Panc1 (cell line): ENCODE measurements around the gene MRPL43. TPM values are rescaled to one million over a fixed set of nuclear protein-coding genes. Genes with fewer than 3 reads are reported as not detected.

Source experiments
- ATAC-seq: fragments of 200-7000 bp; cut with Tn5 transposase; 2 replicates; pipeline ENCODE4 v1.9.1; 2020; ENCODE audit warnings: mild to moderate bottlenecking, moderate library complexity
- BruUV-seq: library from RNA; stranded (reverse); fragments of 400-500 nt; replicated peaks from 2 replicates; lab custom pipeline; 2021; lab: Mats Ljungman, UMichigan
- CTCF ChIA-PET: fragments of 300-600 bp; sonication (Branson Sonifier 250); formaldehyde crosslinking; loops from one replicate; lab custom pipeline; 2022; ENCODE audit warnings: antibody characterized with exemption; lab: Charles Lee
- POLR2A ChIA-PET: fragments of 300-600 bp; sonication (Branson Sonifier 250); formaldehyde crosslinking; loops from one replicate; lab custom pipeline; 2022; ENCODE audit warnings: antibody characterized with exemption; lab: Charles Lee
- DNase-seq: peaks from one replicate; pipeline ENCODE4 v3.0.0-alpha.2; 2010; ENCODE audit warnings: low read depth, low spot score
- H3K27ac ChIP-seq: 2 replicates; pipeline ENCODE4 v1.5.1; 2011; ENCODE audit warnings: mild to moderate bottlenecking, low read length, inconsistent platforms
- H3K27me3 ChIP-seq: fragments of 200-500 bp; sonication (Bioruptor generic); 2 replicates; pipeline ENCODE4 v1.6.0; 2014; ENCODE audit warnings: low read length, inconsistent platforms; ENCODE audit not compliant: control insufficient read depth, insufficient read depth
- H3K36me3 ChIP-seq: fragments of 200-500 bp; sonication (Bioruptor generic); 2 replicates; pipeline ENCODE4 v1.5.1; 2014; ENCODE audit warnings: inconsistent platforms, mild to moderate bottlenecking, low read length, moderate library complexity; ENCODE audit not compliant: control insufficient read depth, insufficient read depth
- H3K4me1 ChIP-seq: 2 replicates; pipeline ENCODE4 v1.5.1; 2011; ENCODE audit warnings: inconsistent platforms, mild to moderate bottlenecking, low read length, moderate library complexity; ENCODE audit not compliant: control insufficient read depth, insufficient read depth
- H3K4me3 ChIP-seq, 2 experiments: 2 replicates each; pipeline ENCODE4 v1.5.1; 2011 to 2012; ENCODE audit warnings: low read depth in 2 of 2, low read length in 2 of 2, mild to moderate bottlenecking in 2 of 2, inconsistent platforms in 1 of 2, moderate library complexity in 1 of 2
- H3K9me3 ChIP-seq: fragments of 200-500 bp; sonication (Bioruptor generic); 2 replicates; pipeline ENCODE4 v1.5.1; 2014; ENCODE audit warnings: low read depth, mild to moderate bottlenecking, inconsistent platforms, low read length, moderate library complexity; ENCODE audit not compliant: control insufficient read depth, insufficient read depth
- CTCF ChIP-seq: fragments of 450-650 bp; IDR thresholded peaks from 2 replicates; pipeline ENCODE4 v1.5.1; 2017; ENCODE audit warnings: mild to moderate bottlenecking
- POLR2AphosphoS5 ChIP-seq: IDR thresholded peaks from 2 replicates; pipeline ENCODE4 v1.6.1; 2012; ENCODE audit warnings: mild to moderate bottlenecking, low read depth, low read length, moderate library complexity
- REST ChIP-seq, 2 experiments: IDR thresholded peaks; 2 replicates each; pipeline ENCODE4 v1.6.1; 2011 to 2012; ENCODE audit warnings: low read depth in 2 of 2, control low read depth in 1 of 2, low read length in 1 of 2, mild to moderate bottlenecking in 1 of 2, moderate library complexity in 1 of 2; ENCODE audit not compliant: insufficient read depth in 1 of 2
- SIN3A ChIP-seq: IDR thresholded peaks from 2 replicates; pipeline ENCODE4 v1.6.1; 2012; ENCODE audit warnings: low read depth, mild to moderate bottlenecking, low read length, moderate library complexity, borderline replicate concordance; ENCODE audit not compliant: insufficient read depth
- TCF7L2 ChIP-seq: IDR thresholded peaks from 2 replicates; pipeline ENCODE4 v1.6.1; 2011; ENCODE audit warnings: mild to moderate bottlenecking, low read depth, low read length, inconsistent platforms
- in situ Hi-C: cut with HindIII; loops from 2 replicates; pipeline ENCODE4 v1.10.0; 2016; ENCODE audit warnings: low sequenced_read_pairs, low pct_unique_long_range_greater_than_20kb
- intact Hi-C: fragments of 100-400 bp; cut with micrococcal nuclease; formaldehyde crosslinking; loops from one replicate; pipeline ENCODE4 v1.10.0; 2022; ENCODE audit not compliant: unreplicated experiment
- total RNA-seq: library from RNA; stranded (reverse); gene quantifications from one replicate; pipeline ENCODE4 v1.2.1, GENCODE V29; 2021; ENCODE audit not compliant: unreplicated experiment

The MRPL43 gene
- total RNA-seq, 1 experiment from 2014 or later: 108 TPM

- Histone ChIP-seq H3K9me3 (no peaks in the 10 kb centered on the region), H3K27me3 (no peaks in the 10 kb centered on the region), H3K4me3 (no peak overlapping the region), H3K36me3 (peaks cover 6% of the 10 kb centered on the region; the same call in 1 of the 2 replicates), H3K4me1 (peaks cover 12% of the 10 kb centered on the region), H3K27ac (no peak overlapping the region)
- no TSS peak for BruUV-seq
- ChIA-PET POLR2A (no interaction called here), CTCF (no interaction called here)
- DNase-seq (no peak), ATAC-seq (no peak)
- intact Hi-C loops: no loop called here
- TF ChIP-seq CTCF (no peak), POLR2AphosphoS5 (no peak), REST (IDR thresholded peaks at IDR 0.05; ENCODE audit: insufficient read depth in 1 of 2, low read depth in 2 of 2, low read length in 1 of 2) (no peak), SIN3A (no peak), TCF7L2 (no peak)
- in situ Hi-C loops: no loop called here
These were observed 4.1 kb downstream of the MRPL43 start for GRCh38 chr10:100982916-100983830.

DNA sequence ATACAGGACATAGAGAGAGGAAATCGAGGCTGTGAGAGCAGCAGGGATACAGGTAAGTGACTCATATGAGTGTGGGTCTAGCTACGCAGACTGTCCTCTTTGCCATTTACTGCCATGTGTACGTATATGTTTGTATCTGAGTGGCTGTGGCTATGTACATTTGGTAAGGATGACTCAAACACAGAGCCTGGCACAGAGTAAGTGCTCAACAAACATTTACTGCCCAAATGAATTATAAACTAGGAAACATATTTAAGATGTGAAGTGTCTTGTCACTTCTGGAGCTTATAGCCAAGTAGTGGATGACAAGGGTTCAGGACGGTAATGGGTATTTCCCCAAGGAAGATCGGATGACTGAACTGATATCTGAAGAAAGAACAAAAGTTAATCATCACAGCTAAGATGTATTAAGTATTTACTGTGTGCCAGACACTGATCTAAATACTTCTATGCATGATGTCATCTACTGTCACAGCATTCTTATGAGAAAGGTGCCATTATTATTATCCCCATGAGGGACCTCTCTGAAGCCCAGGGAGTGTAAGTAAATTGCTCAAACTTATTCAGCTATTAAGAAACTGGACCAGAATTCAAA lies 6.0 kb downstream of the MRPL43 start:
- Histone ChIP-seq H3K4me3 (no peak overlapping the region), H3K27ac (no peak overlapping the region), H3K36me3 (no peaks in the 10 kb centered on the region), H3K27me3 (no peaks in the 10 kb centered on the region), H3K9me3 (no peaks in the 10 kb centered on the region), H3K4me1 (peaks cover 6% of the 10 kb centered on the region)
- in situ Hi-C loops (no loop called here), intact Hi-C loops (no loop called here)
- BruUV-seq: no TSS peak
- DNase-seq (no peak), ATAC-seq (no peak)
- no peak for TF ChIP-seq SIN3A
- no peak for TF ChIP-seq REST (IDR thresholded peaks at IDR 0.05; ENCODE audit: insufficient read depth in 1 of 2, low read depth in 2 of 2, low read length in 1 of 2)
- TF ChIP-seq POLR2AphosphoS5: no peak
- TF ChIP-seq CTCF: no peak
- TF ChIP-seq TCF7L2: no peak
- POLR2A ChIA-PET: interaction anchor here (0.7 kb wide), 1 partner anchor 16 kb away, joined by 3 read pairs; no protein-coding TSS in a partner anchor
- CTCF ChIA-PET: no interaction called here
